ENCODE data around the gene CFAP61.

CFAP61 gene

GRCh38 chr20:20017844-20018185 lies 34.5 kb upstream of the CFAP61 start:
- Histone ChIP-seq H3K9ac (ENCODE audit: low read length) (peak overlapping the region; percentile 25), H3K27me3 (ENCODE audit: control insufficient read depth, insufficient read depth, low read length) (no peaks in the 10 kb centered on the region), H3K4me3 (ENCODE audit: low read length) (peak overlapping the region; percentile 80), H3K27ac (ENCODE audit: low read depth, low read length) (no peak overlapping the region), H3K36me3 (ENCODE audit: control insufficient read depth, insufficient read depth, low read length) (no peaks in the 10 kb centered on the region), H3K4me1 (ENCODE audit: control insufficient read depth, insufficient read depth, low read length) (peaks cover 7% of the 10 kb centered on the region)

- peaks cover 7% of the 10 kb centered on the region for H3K4me1 ChIP-seq (ENCODE audit: control insufficient read depth, insufficient read depth, low read length)
- no peak overlapping the region for H3K9ac ChIP-seq (ENCODE audit: low read length)
- H3K36me3 ChIP-seq (ENCODE audit: control insufficient read depth, insufficient read depth, low read length), result no peaks in the 10 kb centered on the region
- peak overlapping the region; percentile 80 for H3K4me3 ChIP-seq (ENCODE audit: low read length)
- H3K27ac ChIP-seq (ENCODE audit: low read depth, low read length), result no peak overlapping the region
- H3K27me3 ChIP-seq (ENCODE audit: control insufficient read depth, insufficient read depth, low read length), result no peaks in the 10 kb centered on the region
Observed at GRCh38 chr20:20018366-20018765, 34.0 kb upstream of the CFAP61 start.

- Histone ChIP-seq H3K27ac (ENCODE audit: low read depth, low read length) (no peak overlapping the region), H3K36me3 (ENCODE audit: control insufficient read depth, insufficient read depth, low read length) (no peaks in the 10 kb centered on the region), H3K4me1 (ENCODE audit: control insufficient read depth, insufficient read depth, low read length) (peaks cover 7% of the 10 kb centered on the region), H3K27me3 (ENCODE audit: control insufficient read depth, insufficient read depth, low read length) (no peaks in the 10 kb centered on the region), H3K9ac (ENCODE audit: low read length) (no peak overlapping the region), H3K4me3 (ENCODE audit: low read length) (no peak overlapping the region)
Observed at GRCh38 chr20:20019123-20019522, 33.2 kb upstream of the CFAP61 start.

- no peak overlapping the region for H3K4me3 ChIP-seq (ENCODE audit: low read length)
- H3K27me3 ChIP-seq (ENCODE audit: control insufficient read depth, insufficient read depth, low read length), result no peaks in the 10 kb centered on the region
Observed at GRCh38 chr20:20020908-20021307, 31.4 kb upstream of the CFAP61 start.

GRCh38 chr20:20021835-20022234 lies 30.5 kb upstream of the CFAP61 start:
- Histone ChIP-seq H3K4me1 (ENCODE audit: control insufficient read depth, insufficient read depth, low read length) (peaks cover 7% of the 10 kb centered on the region), H3K9ac (ENCODE audit: low read length) (no peak overlapping the region), H3K27me3 (ENCODE audit: control insufficient read depth, insufficient read depth, low read length) (no peaks in the 10 kb centered on the region), H3K36me3 (ENCODE audit: control insufficient read depth, insufficient read depth, low read length) (peaks cover under 1% of the 10 kb centered on the region), H3K4me3 (ENCODE audit: low read length) (no peak overlapping the region), H3K27ac (ENCODE audit: low read depth, low read length) (no peak overlapping the region)

More at GRCh38 chr20:20020908-20021307, 31.4 kb upstream of the CFAP61 start:
- Histone ChIP-seq H3K36me3 (ENCODE audit: control insufficient read depth, insufficient read depth, low read length) (no peaks in the 10 kb centered on the region), H3K27ac (ENCODE audit: low read depth, low read length) (no peak overlapping the region), H3K9ac (ENCODE audit: low read length) (no peak overlapping the region), H3K4me1 (ENCODE audit: control insufficient read depth, insufficient read depth, low read length) (peaks cover 7% of the 10 kb centered on the region)

GRCh38 chr20:20022498-20022897 lies 29.8 kb upstream of the CFAP61 start:
- Histone ChIP-seq H3K4me1 (ENCODE audit: control insufficient read depth, insufficient read depth, low read length) (peaks cover 7% of the 10 kb centered on the region), H3K27ac (ENCODE audit: low read depth, low read length) (no peak overlapping the region), H3K36me3 (ENCODE audit: control insufficient read depth, insufficient read depth, low read length) (peaks cover 3% of the 10 kb centered on the region), H3K4me3 (ENCODE audit: low read length) (no peak overlapping the region), H3K27me3 (ENCODE audit: control insufficient read depth, insufficient read depth, low read length) (no peaks in the 10 kb centered on the region), H3K9ac (ENCODE audit: low read length) (no peak overlapping the region)

- no peak overlapping the region for H3K27ac ChIP-seq (ENCODE audit: low read depth, low read length)
- peaks cover 6% of the 10 kb centered on the region for H3K36me3 ChIP-seq (ENCODE audit: control insufficient read depth, insufficient read depth, low read length)
Observed at GRCh38 chr20:20023395-20023794, 28.9 kb upstream of the CFAP61 start.

GRCh38 chr20:20024942-20025341 lies 27.4 kb upstream of the CFAP61 start:
- Histone ChIP-seq H3K36me3 (ENCODE audit: control insufficient read depth, insufficient read depth, low read length) (peaks cover 6% of the 10 kb centered on the region), H3K9ac (ENCODE audit: low read length) (no peak overlapping the region), H3K27me3 (ENCODE audit: control insufficient read depth, insufficient read depth, low read length) (no peaks in the 10 kb centered on the region), H3K4me3 (ENCODE audit: low read length) (no peak overlapping the region), H3K27ac (ENCODE audit: low read depth, low read length) (no peak overlapping the region), H3K4me1 (ENCODE audit: control insufficient read depth, insufficient read depth, low read length) (no peaks in the 10 kb centered on the region)

More at GRCh38 chr20:20023395-20023794, 28.9 kb upstream of the CFAP61 start:
- Histone ChIP-seq H3K4me3 (ENCODE audit: low read length) (no peak overlapping the region), H3K9ac (ENCODE audit: low read length) (no peak overlapping the region), H3K4me1 (ENCODE audit: control insufficient read depth, insufficient read depth, low read length) (peaks cover 3% of the 10 kb centered on the region), H3K27me3 (ENCODE audit: control insufficient read depth, insufficient read depth, low read length) (no peaks in the 10 kb centered on the region)

GRCh38 chr20:20027284-20027683 lies 25.0 kb upstream of the CFAP61 start:
- Histone ChIP-seq H3K36me3 (ENCODE audit: control insufficient read depth, insufficient read depth, low read length) (peaks cover 6% of the 10 kb centered on the region), H3K4me1 (ENCODE audit: control insufficient read depth, insufficient read depth, low read length) (no peaks in the 10 kb centered on the region), H3K9ac (ENCODE audit: low read length) (no peak overlapping the region), H3K4me3 (ENCODE audit: low read length) (no peak overlapping the region), H3K27me3 (ENCODE audit: control insufficient read depth, insufficient read depth, low read length) (no peaks in the 10 kb centered on the region), H3K27ac (ENCODE audit: low read depth, low read length) (no peak overlapping the region)

- Histone ChIP-seq H3K27ac (ENCODE audit: low read depth, low read length) (no peak overlapping the region), H3K27me3 (ENCODE audit: control insufficient read depth, insufficient read depth, low read length) (no peaks in the 10 kb centered on the region), H3K4me3 (ENCODE audit: low read length) (no peak overlapping the region), H3K36me3 (ENCODE audit: control insufficient read depth, insufficient read depth, low read length) (peaks cover 31% of the 10 kb centered on the region), H3K4me1 (ENCODE audit: control insufficient read depth, insufficient read depth, low read length) (no peaks in the 10 kb centered on the region), H3K9ac (ENCODE audit: low read length) (no peak overlapping the region)
Observed at GRCh38 chr20:20031790-20032189, 20.5 kb upstream of the CFAP61 start.

- H3K27ac ChIP-seq (ENCODE audit: low read depth, low read length), result no peak overlapping the region
- no peaks in the 10 kb centered on the region for H3K4me1 ChIP-seq (ENCODE audit: control insufficient read depth, insufficient read depth, low read length)
- no peak overlapping the region for H3K4me3 ChIP-seq (ENCODE audit: low read length)
- H3K27me3 ChIP-seq (ENCODE audit: control insufficient read depth, insufficient read depth, low read length), result no peaks in the 10 kb centered on the region
- H3K9ac ChIP-seq (ENCODE audit: low read length), result no peak overlapping the region
- peaks cover 41% of the 10 kb centered on the region for H3K36me3 ChIP-seq (ENCODE audit: control insufficient read depth, insufficient read depth, low read length)
Observed at GRCh38 chr20:20034486-20034885, 17.8 kb upstream of the CFAP61 start.

- peaks cover 61% of the 10 kb centered on the region for H3K36me3 ChIP-seq (ENCODE audit: control insufficient read depth, insufficient read depth, low read length)
- no peaks in the 10 kb centered on the region for H3K4me1 ChIP-seq (ENCODE audit: control insufficient read depth, insufficient read depth, low read length)
- no peaks in the 10 kb centered on the region for H3K27me3 ChIP-seq (ENCODE audit: control insufficient read depth, insufficient read depth, low read length)
- no peak overlapping the region for H3K27ac ChIP-seq (ENCODE audit: low read depth, low read length)
- no peak overlapping the region for H3K9ac ChIP-seq (ENCODE audit: low read length)
- no peak overlapping the region for H3K4me3 ChIP-seq (ENCODE audit: low read length)
Observed at GRCh38 chr20:20036756-20037155, 15.6 kb upstream of the CFAP61 start.

- H3K4me1 ChIP-seq (ENCODE audit: control insufficient read depth, insufficient read depth, low read length), result no peaks in the 10 kb centered on the region
- H3K27ac ChIP-seq (ENCODE audit: low read depth, low read length), result no peak overlapping the region
- no peak overlapping the region for H3K9ac ChIP-seq (ENCODE audit: low read length)
- H3K4me3 ChIP-seq (ENCODE audit: low read length), result no peak overlapping the region
- peaks cover 68% of the 10 kb centered on the region for H3K36me3 ChIP-seq (ENCODE audit: control insufficient read depth, insufficient read depth, low read length)
- H3K27me3 ChIP-seq (ENCODE audit: control insufficient read depth, insufficient read depth, low read length), result no peaks in the 10 kb centered on the region
Observed at GRCh38 chr20:20037960-20038359, 14.4 kb upstream of the CFAP61 start.
